Measurements from ENCODE around the gene FOSL2. TPM values are rescaled to one million over a fixed set of nuclear protein-coding genes. Genes with fewer than 3 reads are reported as not detected.

FOSL2 gene
- total RNA-seq (1 to 10 TPM; 6.6 to 6.7 TPM), polyA plus RNA-seq (1 to 10 TPM; 4.7 to 5.0 TPM)

DNA sequence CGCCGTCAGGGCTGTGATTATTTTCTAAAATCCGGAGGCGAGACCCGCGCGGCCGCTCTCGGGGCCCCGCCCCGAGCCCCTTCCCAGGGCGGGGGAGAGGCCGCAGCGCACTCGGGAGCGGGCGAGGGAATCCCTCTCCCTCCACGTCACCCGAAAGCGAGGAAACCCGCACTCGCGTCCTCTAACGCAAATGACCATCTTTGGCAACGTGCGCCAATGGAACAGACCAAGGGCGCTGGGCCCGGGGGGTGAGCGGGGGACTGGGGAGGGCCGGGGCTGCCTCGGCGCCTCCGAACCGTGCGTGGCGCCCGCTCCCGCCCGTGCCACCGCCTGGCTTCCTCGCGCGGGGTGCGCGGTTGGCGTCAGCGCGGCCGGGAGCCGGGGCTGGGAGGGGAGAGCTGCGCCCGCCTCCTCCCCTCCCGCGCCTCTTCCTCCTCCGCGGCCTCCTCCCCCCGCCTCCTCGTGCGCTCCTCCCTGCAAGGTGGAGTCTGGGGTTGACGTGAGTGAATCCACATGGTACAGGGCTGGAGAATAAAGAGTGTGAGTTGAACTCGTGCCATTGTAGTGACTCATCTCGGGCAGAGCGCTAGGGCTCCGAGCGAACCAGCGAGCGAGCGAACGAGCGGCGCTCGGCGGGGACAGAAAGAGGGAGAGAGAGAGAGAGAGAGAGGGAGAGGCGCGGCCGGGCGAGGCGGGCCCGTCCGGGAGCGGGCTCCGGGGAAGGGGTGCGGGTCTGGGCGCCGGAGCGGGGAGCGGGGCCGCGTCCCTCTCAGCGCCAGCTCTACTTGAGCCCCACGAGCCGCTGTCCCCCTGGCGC lies at the start of gene FOSL2:
Gene FOSL2, plus strand, starts transcription at position 562 of the 817 bp plus-strand sequence. CDS start 863 bp downstream, outside the sequence.
- Histone ChIP-seq H3K27ac (ENCODE audit: low read depth, low read length) (peak within 1 kb of the TSS; percentile 89), H3K4me1 (ENCODE audit: insufficient read depth, low read length) (peaks cover 44% of the 10 kb centered on the region), H3K9me3 (ENCODE audit: control insufficient read depth in 1 of 2, low read length in 2 of 2) (no peaks in the 10 kb centered on the region), H3K4me3 (ENCODE audit: low read length in 2 of 2) (peak within 1 kb of the TSS; percentile 84 to 87), H3K36me3 (ENCODE audit: insufficient read depth, low read length) (no peaks in the 10 kb centered on the region), H3K27me3 (ENCODE audit: insufficient read depth, low read length) (no peaks in the 10 kb centered on the region)
- intact Hi-C loops (cut with micrococcal nuclease), result loop anchor here (1.0 kb wide), 6 partner anchors 18 to 689 kb away; partner anchors contain the start of genes BABAM2, MRPL33 and RBKS
- peak; percentile 97 to 99 (median 98) for DNase-seq
- peaks cover 7 to 44% (median 17%) of the 10 kb centered on the region in 4 donors for H3K4me1 Mint-ChIP-seq
- ChIA-PET POLR2A (ENCODE audit: partially characterized antibody) (interaction anchor here (0.7 to 5.2 kb wide), 23 partner anchors 9 to 621 kb away, joined by 3 to 115 read pairs (median 5); partner anchors contain the start of genes BABAM2, MRPL33, PPP1CB and RBKS), CTCF (ENCODE audit: partially characterized antibody) (interaction anchor here (1.0 to 1.4 kb wide), 5 partner anchors 11 to 687 kb away, joined by 3 to 7 read pairs (median 3); no protein-coding TSS in a partner anchor)
- peak within 1 kb of the TSS in 6 of 7 donors; percentile 98 to 100 (median 100) for H3K27ac Mint-ChIP-seq
- H3K4me3 Mint-ChIP-seq, result peak within 1 kb of the TSS; percentile 90 to 100 (median 94)
- peaks cover 0 to 5% (median under 1%) of the 10 kb centered on the region in 8 donors for H3K9me3 Mint-ChIP-seq
- H3K36me3 Mint-ChIP-seq, result peaks cover 0 to 9% of the 10 kb centered on the region in 2 donors
- H3K27me3 Mint-ChIP-seq, result peaks cover 0 to 3% of the 10 kb centered on the region in 2 donors

DNA sequence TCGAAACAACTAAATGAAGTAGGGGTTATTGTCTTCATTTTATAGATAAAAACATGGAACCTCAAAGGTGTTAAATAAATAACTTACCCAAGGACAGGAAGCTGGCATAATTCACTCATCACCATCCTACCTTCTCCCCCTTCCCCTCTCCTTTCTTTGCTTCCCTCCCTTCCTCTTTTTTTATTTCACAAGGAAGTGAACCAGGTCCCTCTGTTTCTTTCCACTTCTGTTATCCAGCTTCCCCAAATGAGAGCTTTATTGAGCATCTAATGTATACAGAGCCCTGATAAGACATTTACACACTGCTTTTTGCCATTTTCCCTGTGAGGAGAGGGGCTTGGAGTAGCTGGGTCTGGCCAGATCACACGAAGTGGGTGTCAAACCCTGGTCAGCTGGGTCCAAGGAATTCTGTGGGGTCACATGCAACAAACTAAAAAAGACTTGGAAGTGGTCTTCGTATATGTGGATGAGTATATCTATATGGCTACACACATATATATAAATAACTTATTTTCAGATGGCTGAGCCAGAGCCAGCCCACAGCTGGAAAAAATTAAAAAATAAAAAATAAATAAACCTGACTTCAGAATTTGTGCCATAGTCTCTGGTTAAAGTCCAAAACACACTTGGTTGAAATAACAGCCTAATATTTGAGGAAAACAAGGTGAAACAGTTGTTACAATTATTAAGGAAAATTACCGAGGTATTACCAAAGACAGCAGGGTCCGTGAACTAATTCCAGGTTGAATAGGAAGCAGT lies 49.3 kb upstream of the FOSL2 start:
- intact Hi-C loops (cut with micrococcal nuclease), result no loop called here
- Histone ChIP-seq H3K9me3 (ENCODE audit: control insufficient read depth in 1 of 2, low read length in 2 of 2) (no peaks in the 10 kb centered on the region), H3K36me3 (ENCODE audit: insufficient read depth, low read length) (no peaks in the 10 kb centered on the region), H3K4me3 (ENCODE audit: low read length in 2 of 2) (no peak overlapping the region), H3K27me3 (ENCODE audit: insufficient read depth, low read length) (no peaks in the 10 kb centered on the region), H3K27ac (ENCODE audit: low read depth, low read length) (no peak overlapping the region), H3K4me1 (ENCODE audit: insufficient read depth, low read length) (peaks cover 19% of the 10 kb centered on the region)
- Mint-ChIP-seq H3K9me3 (no peaks in the 10 kb centered on the region), H3K27me3 (no peaks in the 10 kb centered on the region), H3K27ac (peak overlapping the region in 4 of 7 donors; percentile 16 to 64 (median 49)), H3K4me1 (peaks cover 9 to 27% (median 12%) of the 10 kb centered on the region in 4 donors), H3K4me3 (no peak overlapping the region), H3K36me3 (no peaks in the 10 kb centered on the region)
- no peak for DNase-seq
- ChIA-PET POLR2A (ENCODE audit: partially characterized antibody) (no interaction called here), CTCF (ENCODE audit: partially characterized antibody) (no interaction called here)

DNA sequence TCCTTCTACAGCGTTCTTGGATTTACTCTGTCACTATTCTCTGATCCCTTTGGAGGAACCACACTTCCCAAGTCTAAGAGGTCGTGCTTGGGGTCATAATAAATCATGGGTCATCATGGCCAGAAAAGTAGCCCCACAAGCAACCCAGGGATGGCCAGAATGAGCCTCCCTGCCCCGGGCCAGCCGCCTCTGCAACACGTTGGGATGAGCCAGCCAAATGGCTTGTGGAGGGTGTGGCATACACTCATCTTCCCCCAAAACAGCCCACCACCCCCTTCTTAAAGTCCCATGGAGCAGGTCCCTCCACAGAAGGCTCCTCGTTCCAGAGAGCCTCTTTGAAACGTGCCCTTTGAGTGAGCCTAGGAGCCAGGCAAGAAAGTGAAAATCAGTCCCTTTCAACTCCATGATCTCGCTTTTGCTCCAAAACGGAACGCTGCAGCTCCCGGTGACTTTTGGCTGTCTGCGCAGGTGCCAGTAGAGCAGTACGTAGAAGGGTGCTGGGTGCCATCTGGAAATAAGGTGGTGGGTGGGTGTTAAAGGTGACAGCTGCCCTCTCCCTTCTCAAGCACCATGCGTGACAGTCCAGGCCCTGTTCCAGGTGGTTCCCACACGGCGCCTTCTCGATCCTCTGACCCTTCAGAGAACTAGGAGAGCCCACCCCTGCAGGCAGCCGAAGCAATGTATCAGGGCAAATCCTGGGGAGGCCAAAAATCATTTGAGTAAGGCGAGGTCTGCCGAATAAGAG lies 48.5 kb upstream of the FOSL2 start:
- Mint-ChIP-seq H3K4me1 (peaks cover 13 to 33% (median 19%) of the 10 kb centered on the region in 4 donors), H3K27ac (peak overlapping the region in 1 of 7 donors; percentile 52), H3K4me3 (no peak overlapping the region), H3K9me3 (no peaks in the 10 kb centered on the region), H3K36me3 (no peaks in the 10 kb centered on the region), H3K27me3 (no peaks in the 10 kb centered on the region)
- ChIA-PET CTCF (ENCODE audit: partially characterized antibody) (no interaction called here), POLR2A (ENCODE audit: partially characterized antibody) (no interaction called here)
- Histone ChIP-seq H3K4me3 (ENCODE audit: low read length in 2 of 2) (no peak overlapping the region), H3K27me3 (ENCODE audit: insufficient read depth, low read length) (no peaks in the 10 kb centered on the region), H3K36me3 (ENCODE audit: insufficient read depth, low read length) (no peaks in the 10 kb centered on the region), H3K9me3 (ENCODE audit: control insufficient read depth in 1 of 2, low read length in 2 of 2) (no peaks in the 10 kb centered on the region), H3K27ac (ENCODE audit: low read depth, low read length) (no peak overlapping the region), H3K4me1 (ENCODE audit: insufficient read depth, low read length) (peaks cover 27% of the 10 kb centered on the region)
- DNase-seq, result no peak
- intact Hi-C loops (cut with micrococcal nuclease), result no loop called here

DNA sequence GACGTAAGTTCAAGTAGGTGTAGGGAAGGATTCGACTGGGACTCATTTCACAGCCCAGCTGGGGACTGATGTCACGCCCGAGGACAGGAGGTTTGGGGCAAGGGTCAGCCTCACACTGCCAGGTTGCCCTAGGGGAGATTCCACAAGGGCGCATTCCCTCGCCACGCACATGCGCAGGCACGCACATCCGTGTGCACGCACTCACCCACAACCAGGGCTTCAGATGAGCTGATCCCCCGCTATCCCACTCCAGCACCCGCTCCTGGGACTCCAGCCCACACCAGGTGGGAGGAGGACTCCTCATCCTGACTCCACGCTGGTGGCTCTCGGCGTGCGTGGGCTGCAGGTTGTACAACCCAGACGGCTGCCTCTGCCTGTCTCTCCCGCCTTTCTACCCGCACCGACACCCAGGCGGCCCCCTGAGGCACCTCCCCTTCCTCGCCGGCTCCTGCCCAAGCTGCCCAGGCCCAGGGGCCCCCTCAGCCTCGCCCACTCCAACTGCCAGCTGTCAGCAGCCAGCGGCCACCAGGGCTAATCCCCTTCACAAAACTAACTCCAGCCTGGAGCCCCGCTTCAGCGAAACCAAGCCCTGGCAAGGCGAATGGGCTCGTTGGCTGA lies 47.8 kb upstream of the FOSL2 start:
- Mint-ChIP-seq H3K27ac (no peak overlapping the region), H3K9me3 (no peaks in the 10 kb centered on the region), H3K4me3 (no peak overlapping the region), H3K27me3 (no peaks in the 10 kb centered on the region), H3K4me1 (peaks cover 15 to 40% (median 21%) of the 10 kb centered on the region in 4 donors), H3K36me3 (no peaks in the 10 kb centered on the region)
- ChIA-PET CTCF (ENCODE audit: partially characterized antibody) (no interaction called here), POLR2A (ENCODE audit: partially characterized antibody) (no interaction called here)
- no peak for DNase-seq
- Histone ChIP-seq H3K36me3 (ENCODE audit: insufficient read depth, low read length) (no peaks in the 10 kb centered on the region), H3K27me3 (ENCODE audit: insufficient read depth, low read length) (no peaks in the 10 kb centered on the region), H3K4me3 (ENCODE audit: low read length in 2 of 2) (no peak overlapping the region), H3K9me3 (ENCODE audit: control insufficient read depth in 1 of 2, low read length in 2 of 2) (no peaks in the 10 kb centered on the region), H3K4me1 (ENCODE audit: insufficient read depth, low read length) (peaks cover 34% of the 10 kb centered on the region), H3K27ac (ENCODE audit: low read depth, low read length) (no peak overlapping the region)
- intact Hi-C loops (cut with micrococcal nuclease), result no loop called here

DNA sequence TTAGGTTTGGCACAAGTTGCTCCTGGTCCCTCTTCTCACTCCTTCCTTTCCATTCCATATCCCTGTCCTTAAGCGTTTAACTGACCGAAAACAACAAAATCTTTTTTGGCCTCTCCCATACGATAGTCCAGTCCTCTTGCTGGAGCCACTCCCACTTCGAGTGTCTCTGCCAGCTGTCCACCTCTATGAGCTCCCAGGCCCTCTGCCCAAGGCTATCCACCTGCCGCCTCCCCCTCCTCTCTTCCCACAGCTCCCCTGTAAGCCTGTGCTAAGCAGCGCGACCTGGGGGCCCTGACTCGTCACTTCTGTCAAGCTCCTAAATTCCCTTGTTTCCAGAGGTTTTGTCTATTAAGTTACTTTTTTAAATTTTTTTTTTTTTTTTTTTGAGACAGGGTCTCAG lies 47.0 kb upstream of the FOSL2 start:
- H3K27ac Mint-ChIP-seq, result peak overlapping the region in 3 of 7 donors; percentile 1 to 48 (median 9)
- H3K36me3 Mint-ChIP-seq, result no peaks in the 10 kb centered on the region
- Histone ChIP-seq H3K36me3 (ENCODE audit: insufficient read depth, low read length) (no peaks in the 10 kb centered on the region), H3K4me1 (ENCODE audit: insufficient read depth, low read length) (peaks cover 39% of the 10 kb centered on the region), H3K4me3 (ENCODE audit: low read length in 2 of 2) (no peak overlapping the region), H3K27me3 (ENCODE audit: insufficient read depth, low read length) (no peaks in the 10 kb centered on the region), H3K9me3 (ENCODE audit: control insufficient read depth in 1 of 2, low read length in 2 of 2) (no peaks in the 10 kb centered on the region), H3K27ac (ENCODE audit: low read depth, low read length) (no peak overlapping the region)
- no peak for DNase-seq
- POLR2A ChIA-PET (ENCODE audit: partially characterized antibody), result interaction anchor here (0.6 kb wide), 1 partner anchor 37 kb away, joined by 3 read pairs; no protein-coding TSS in a partner anchor
- CTCF ChIA-PET (ENCODE audit: partially characterized antibody), result interaction anchor here (0.7 kb wide), 1 partner anchor 13 kb away, joined by 3 read pairs; no protein-coding TSS in a partner anchor
- no peaks in the 10 kb centered on the region for H3K27me3 Mint-ChIP-seq
- no peak overlapping the region for H3K4me3 Mint-ChIP-seq
- peaks cover 15 to 46% (median 21%) of the 10 kb centered on the region in 4 donors for H3K4me1 Mint-ChIP-seq
- no peaks in the 10 kb centered on the region for H3K9me3 Mint-ChIP-seq
- intact Hi-C loops (cut with micrococcal nuclease), result no loop called here

DNA sequence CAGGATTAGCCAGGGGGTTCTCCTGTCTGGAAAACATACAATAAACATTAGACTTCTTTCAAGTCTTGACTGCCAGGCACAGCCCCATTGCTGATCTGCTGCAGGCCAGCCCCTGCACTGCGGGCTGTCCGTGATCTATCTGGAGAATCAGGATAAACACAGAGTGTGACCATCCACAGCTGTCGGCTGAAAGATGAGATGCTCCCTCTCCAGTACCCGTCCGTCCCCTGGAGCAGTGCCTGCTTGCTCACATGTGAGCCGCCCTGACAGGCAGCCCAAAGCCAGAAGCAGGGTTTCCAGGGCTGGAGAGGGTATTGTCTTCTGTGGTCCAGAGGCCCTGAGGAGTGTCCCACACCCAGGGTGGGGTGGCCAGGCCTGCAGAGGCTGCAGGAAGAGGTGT lies 46.1 kb upstream of the FOSL2 start:
- H3K27ac ChIP-seq (ENCODE audit: low read depth, low read length), result no peak overlapping the region
- Mint-ChIP-seq H3K36me3 (no peaks in the 10 kb centered on the region), H3K27me3 (no peaks in the 10 kb centered on the region), H3K4me3 (peak overlapping the region in 3 of 8 donors; percentile 6 to 56 (median 39)), H3K4me1 (peaks cover 15 to 46% (median 23%) of the 10 kb centered on the region in 4 donors), H3K27ac (peak overlapping the region in 4 of 7 donors; percentile 8 to 84 (median 59)), H3K9me3 (no peaks in the 10 kb centered on the region)
- intact Hi-C loops (cut with micrococcal nuclease), result no loop called here
- ChIA-PET POLR2A (ENCODE audit: partially characterized antibody) (interaction anchor here (1.7 kb wide), 1 partner anchor 44 kb away, joined by 6 read pairs; no protein-coding TSS in a partner anchor), CTCF (ENCODE audit: partially characterized antibody) (no interaction called here)
- H3K36me3 ChIP-seq (ENCODE audit: insufficient read depth, low read length), result no peaks in the 10 kb centered on the region
- H3K27me3 ChIP-seq (ENCODE audit: insufficient read depth, low read length), result no peaks in the 10 kb centered on the region
- DNase-seq, result no peak
- H3K9me3 ChIP-seq (ENCODE audit: control insufficient read depth in 1 of 2, low read length in 2 of 2), result no peaks in the 10 kb centered on the region
- H3K4me1 ChIP-seq (ENCODE audit: insufficient read depth, low read length), result peaks cover 39% of the 10 kb centered on the region
- no peak overlapping the region for H3K4me3 ChIP-seq (ENCODE audit: low read length in 2 of 2)

All from CD4-positive, alpha-beta memory T cell (primary cell).